Cardiac muscle cell (in vitro differentiated cells and primary cell): ENCODE data around the gene LLGL1. TPM values are rescaled to one million over a fixed set of nuclear protein-coding genes. Genes with fewer than 3 reads are reported as not detected.

Experiments
- DNase-seq, 2 donors: peaks; one replicate each; pipeline versions ENCODE4 v3.0.0 to v3.0.0-alpha.2; 2010 to 2017; ENCODE audit warnings: low read depth in 1 of 2, low spot score in 1 of 2
- H3K27ac ChIP-seq: fragments of 200-600 bp; sonication (generic); 2 replicates; pipeline ENCODE4 v1.5.1; 2016
- H3K27me3 ChIP-seq: fragments of 200-600 bp; sonication (generic); 2 replicates; pipeline ENCODE4 v1.6.0; 2016; ENCODE audit warnings: control low read depth
- H3K36me3 ChIP-seq: fragments of 200-600 bp; sonication (generic); 2 replicates; pipeline ENCODE4 v1.5.1; 2016; ENCODE audit warnings: control low read depth
- H3K4me1 ChIP-seq: fragments of 200-600 bp; sonication (generic); 2 replicates; pipeline ENCODE4 v1.8.1; 2017; ENCODE audit warnings: low read depth, mild to moderate bottlenecking, mixed run types
- H3K4me3 ChIP-seq: fragments of 200-600 bp; sonication (generic); 2 replicates; pipeline ENCODE4 v1.5.1; 2016; ENCODE audit warnings: mild to moderate bottlenecking
- H3K9me3 ChIP-seq: fragments of 200-600 bp; sonication (generic); 2 replicates; pipeline ENCODE4 v1.5.1; 2017; ENCODE audit warnings: low read depth, mild to moderate bottlenecking, control low read depth
- polyA plus RNA-seq: library from polyadenylated mRNA; unstranded; fragments of >200 nt; fragmentation: Nextera tagmentation; extraction: Ambion mirVana; gene quantifications from 2 replicates; pipeline ENCODE4 v1.2.1, GENCODE V29; 2016
- total RNA-seq: library from RNA; depleted of rRNA; stranded (reverse); fragments of >200 nt; gene quantifications from 2 replicates; pipeline ENCODE4 v1.2.3, GENCODE V29; 2016
- TF ChIP-seq, protein P1 (sequence below): IDR thresholded peaks from 2 replicates; pipeline ENCODE4 v1.5.1; 2012; ENCODE audit warnings: low read depth, mild to moderate bottlenecking, low read length

Gene LLGL1
- total and polyA plus RNA-seq, 2 experiments from 2014 or later = 5.9 to 83.8 TPM

DNA sequence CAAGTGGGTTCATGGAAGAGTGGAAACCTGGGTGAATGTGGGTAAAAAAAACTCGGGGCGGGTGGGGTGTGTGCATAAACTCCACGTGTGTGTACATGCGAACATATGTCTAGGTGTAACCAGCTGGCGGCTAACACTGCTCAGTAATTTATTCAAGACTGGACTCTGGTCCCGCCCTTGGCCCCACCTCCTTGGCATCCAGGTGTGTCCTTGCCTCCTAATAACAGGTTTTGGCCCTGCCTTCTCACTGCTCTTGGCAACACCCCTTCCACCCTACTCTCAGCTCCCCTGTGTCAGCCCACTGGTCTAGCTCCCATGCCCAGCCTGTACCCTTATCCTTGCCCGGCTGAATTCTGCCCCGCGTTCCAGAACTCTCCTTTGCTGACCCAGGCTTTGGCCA, 24.8 kb downstream of the LLGL1 start:
- no peaks in the 10 kb centered on the region for H3K27me3 ChIP-seq
- no peak for DNase-seq
- H3K36me3 ChIP-seq = peaks cover 51% of the 10 kb centered on the region
- H3K27ac ChIP-seq = no peak overlapping the region
- no peak overlapping the region for H3K4me3 ChIP-seq
- TF ChIP-seq, protein P1, sequence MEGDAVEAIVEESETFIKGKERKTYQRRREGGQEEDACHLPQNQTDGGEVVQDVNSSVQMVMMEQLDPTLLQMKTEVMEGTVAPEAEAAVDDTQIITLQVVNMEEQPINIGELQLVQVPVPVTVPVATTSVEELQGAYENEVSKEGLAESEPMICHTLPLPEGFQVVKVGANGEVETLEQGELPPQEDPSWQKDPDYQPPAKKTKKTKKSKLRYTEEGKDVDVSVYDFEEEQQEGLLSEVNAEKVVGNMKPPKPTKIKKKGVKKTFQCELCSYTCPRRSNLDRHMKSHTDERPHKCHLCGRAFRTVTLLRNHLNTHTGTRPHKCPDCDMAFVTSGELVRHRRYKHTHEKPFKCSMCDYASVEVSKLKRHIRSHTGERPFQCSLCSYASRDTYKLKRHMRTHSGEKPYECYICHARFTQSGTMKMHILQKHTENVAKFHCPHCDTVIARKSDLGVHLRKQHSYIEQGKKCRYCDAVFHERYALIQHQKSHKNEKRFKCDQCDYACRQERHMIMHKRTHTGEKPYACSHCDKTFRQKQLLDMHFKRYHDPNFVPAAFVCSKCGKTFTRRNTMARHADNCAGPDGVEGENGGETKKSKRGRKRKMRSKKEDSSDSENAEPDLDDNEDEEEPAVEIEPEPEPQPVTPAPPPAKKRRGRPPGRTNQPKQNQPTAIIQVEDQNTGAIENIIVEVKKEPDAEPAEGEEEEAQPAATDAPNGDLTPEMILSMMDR = no peak
- H3K9me3 ChIP-seq = no peaks in the 10 kb centered on the region
- no peaks in the 10 kb centered on the region for H3K4me1 ChIP-seq

DNA sequence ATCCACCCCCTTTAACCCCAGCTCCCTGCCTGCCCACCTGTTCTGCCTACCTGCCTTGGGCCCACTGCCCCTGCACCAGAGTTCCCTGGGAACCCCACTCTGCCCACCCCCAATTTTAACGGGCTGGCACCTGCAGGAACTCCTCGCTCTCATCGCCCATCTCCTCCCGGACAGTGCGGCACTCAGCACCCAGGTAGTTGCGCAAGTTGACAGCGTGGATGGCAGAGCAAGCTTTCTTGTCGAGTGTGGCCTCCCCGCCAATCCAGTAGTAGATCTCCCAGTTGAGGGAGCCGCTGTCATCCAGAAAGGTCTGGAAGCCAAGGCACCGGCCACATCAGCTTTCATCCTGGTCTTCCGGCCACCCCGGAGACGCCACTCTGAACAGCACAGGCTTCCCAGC, 25.3 kb downstream of the LLGL1 start:
- Histone ChIP-seq H3K4me3 (no peak overlapping the region), H3K36me3 (peaks cover 50% of the 10 kb centered on the region), H3K27me3 (no peaks in the 10 kb centered on the region), H3K9me3 (no peaks in the 10 kb centered on the region), H3K27ac (no peak overlapping the region), H3K4me1 (no peaks in the 10 kb centered on the region)
- DNase-seq = no peak
- TF ChIP-seq, protein P1 = no peak

DNA sequence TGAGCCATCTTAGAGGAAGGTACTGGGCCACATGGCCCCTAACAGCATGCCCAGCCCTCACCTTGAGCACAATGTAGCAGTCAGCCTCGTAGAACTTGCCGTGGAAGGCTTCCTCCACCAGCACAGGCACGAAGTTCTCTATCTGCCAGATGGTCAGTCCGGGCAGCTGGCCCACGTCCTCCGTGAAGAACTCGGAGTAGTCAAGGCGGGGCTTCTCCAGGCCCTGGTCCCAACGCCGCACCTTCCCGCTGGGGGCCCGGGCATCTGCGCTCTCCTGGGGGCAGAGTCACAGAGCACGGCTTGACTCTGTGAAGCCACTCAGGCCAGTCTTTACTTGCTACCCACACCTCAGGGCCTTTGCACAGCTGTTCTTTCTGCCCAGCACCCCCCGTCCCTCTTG, 25.8 kb downstream of the LLGL1 start:
- DNase-seq = no peak
- H3K9me3 ChIP-seq = no peaks in the 10 kb centered on the region
- TF ChIP-seq, protein P1 = no peak
- H3K27ac ChIP-seq = no peak overlapping the region
- no peak overlapping the region for H3K4me3 ChIP-seq
- H3K4me1 ChIP-seq = no peaks in the 10 kb centered on the region
- no peaks in the 10 kb centered on the region for H3K27me3 ChIP-seq
- H3K36me3 ChIP-seq = peaks cover 49% of the 10 kb centered on the region

DNA sequence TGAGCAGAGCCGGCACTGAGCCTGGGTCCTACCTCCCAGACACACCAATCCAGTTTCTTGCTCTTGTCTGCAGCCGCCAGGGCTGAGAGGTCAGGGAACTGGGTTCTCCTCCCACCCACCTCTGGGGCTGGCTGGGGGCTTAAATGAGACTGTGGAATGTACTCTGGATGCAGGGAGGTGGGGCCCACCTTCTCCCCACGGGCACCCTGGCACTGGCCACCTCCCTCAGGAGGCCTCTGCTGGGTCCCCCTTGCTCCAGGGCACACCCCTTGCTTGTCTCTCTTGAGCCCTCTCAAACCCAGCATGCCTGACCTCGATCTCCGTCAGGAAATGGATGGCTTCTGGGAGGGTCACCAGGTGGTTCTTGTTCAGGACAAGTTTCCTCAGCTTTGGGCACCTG, 26.7 kb downstream of the LLGL1 start:
- no peak overlapping the region for H3K4me3 ChIP-seq
- H3K27me3 ChIP-seq = no peaks in the 10 kb centered on the region
- peaks cover 51% of the 10 kb centered on the region for H3K36me3 ChIP-seq
- H3K27ac ChIP-seq = no peak overlapping the region
- DNase-seq = no peak
- H3K4me1 ChIP-seq = peaks cover 4% of the 10 kb centered on the region
- TF ChIP-seq, protein P1 = no peak
- H3K9me3 ChIP-seq = no peaks in the 10 kb centered on the region

DNA sequence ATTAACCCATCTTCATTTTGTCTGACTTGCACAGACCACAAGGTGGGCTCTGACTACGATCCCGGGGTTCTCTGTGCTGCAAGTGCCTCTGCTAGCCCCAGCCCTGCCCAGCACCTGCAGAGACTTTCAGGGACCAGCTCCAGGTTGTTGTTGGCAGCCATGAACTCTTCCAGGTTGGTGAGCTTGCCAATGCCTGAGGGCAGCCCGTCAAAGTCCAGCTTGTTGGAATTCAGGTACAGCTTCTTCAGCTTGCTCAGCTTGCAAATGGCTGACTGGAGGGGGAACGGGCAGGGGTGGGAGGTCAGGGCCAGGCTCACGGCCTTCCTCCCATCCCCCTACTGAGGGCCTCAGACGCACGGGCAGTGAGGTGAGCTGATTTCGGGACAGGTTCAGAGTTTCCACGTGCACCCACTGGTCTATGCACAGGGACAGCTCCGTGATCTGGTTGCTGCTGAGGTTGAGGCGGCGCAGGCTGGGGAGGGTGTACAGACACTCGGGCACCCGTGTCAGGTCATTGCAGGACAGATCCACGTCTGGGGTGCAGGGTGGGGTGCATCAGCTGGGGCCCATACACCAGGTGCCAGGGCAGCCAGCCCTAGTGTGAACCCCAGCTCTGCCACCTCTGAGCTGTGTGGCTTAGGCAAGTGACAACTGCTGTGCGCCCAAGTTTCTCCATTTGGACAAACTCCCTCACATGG, 27.9 kb downstream of the LLGL1 start:
- peaks cover 8% of the 10 kb centered on the region for H3K4me1 ChIP-seq
- no peaks in the 10 kb centered on the region for H3K9me3 ChIP-seq
- no peaks in the 10 kb centered on the region for H3K27me3 ChIP-seq
- peaks cover 47% of the 10 kb centered on the region for H3K36me3 ChIP-seq
- no peak overlapping the region for H3K27ac ChIP-seq
- DNase-seq = no peak
- H3K4me3 ChIP-seq = no peak overlapping the region
- TF ChIP-seq, protein P1 = no peak
